OCI-LY7 (cell line): ENCODE measurements around the gene GNG7. TPM values are rescaled to one million over a fixed set of nuclear protein-coding genes. Genes with fewer than 3 reads are reported as not detected.
"Not testable (repeated sequence)": the region's sequence is repeated elsewhere in the genome, so short reads cannot be mapped to it uniquely, and the experiment has no call there.

Experiments
- BruUV-seq: library from RNA; stranded (reverse); fragments of 400-500 nt; replicated peaks from 2 replicates; lab custom pipeline; 2021; lab: Mats Ljungman, UMichigan
- CTCF ChIA-PET: fragments of 300-600 bp; sonication (Branson Sonifier 250); formaldehyde crosslinking; loops from one replicate; lab custom pipeline; 2022; ENCODE audit warnings: antibody characterized with exemption; ENCODE audit not compliant: unreplicated experiment; lab: Charles Lee
- POLR2A ChIA-PET: fragments of 300-600 bp; sonication (Branson Sonifier 250); formaldehyde crosslinking; loops from one replicate; lab custom pipeline; 2022; ENCODE audit warnings: antibody characterized with exemption; lab: Charles Lee
- DNase-seq: peaks from one replicate; pipeline ENCODE4 v3.0.0-alpha.2; 2015; ENCODE audit warnings: low spot score
- H2AFZ ChIP-seq: fragments of 200-600 bp; sonication (generic), shearing (Covaris generic); 2 replicates; pipeline ENCODE4 v1.6.1; 2014; ENCODE audit warnings: mild to moderate bottlenecking, antibody characterized with exemption, low read length, moderate library complexity
- H3K27ac ChIP-seq: fragments of 200-600 bp; sonication (generic); 2 replicates; pipeline ENCODE4 v1.5.1; 2014; ENCODE audit warnings: mixed run types, low read depth, mild to moderate bottlenecking, moderate library complexity, low read length, inconsistent platforms; ENCODE audit not compliant: poor library complexity, severe bottlenecking
- H3K36me3 ChIP-seq: fragments of 200-600 bp; sonication (generic); 2 replicates; pipeline ENCODE4 v1.6.1; 2014; ENCODE audit warnings: mild to moderate bottlenecking, antibody characterized with exemption, low read length, moderate library complexity, mixed read lengths; ENCODE audit not compliant: insufficient read depth
- H3K4me1 ChIP-seq: fragments of 200-600 bp; sonication (generic); 2 replicates; pipeline ENCODE4 v1.5.1; 2014; ENCODE audit warnings: mild to moderate bottlenecking, low read length; ENCODE audit not compliant: insufficient read depth, poor library complexity, severe bottlenecking
- H3K4me2 ChIP-seq: fragments of 200-600 bp; sonication (generic); 2 replicates; pipeline ENCODE4 v1.6.1; 2014; ENCODE audit warnings: mild to moderate bottlenecking, low read length
- H3K4me3 ChIP-seq: fragments of 200-600 bp; sonication (generic); 2 replicates; pipeline ENCODE4 v1.5.1; 2014; ENCODE audit warnings: mild to moderate bottlenecking, low read depth, low read length; ENCODE audit not compliant: poor library complexity, severe bottlenecking
- H3K79me2 ChIP-seq: fragments of 200-600 bp; sonication (generic); 2 replicates; pipeline ENCODE4 v1.6.1; 2016; ENCODE audit warnings: low read depth, mild to moderate bottlenecking, low read length, moderate library complexity, mixed read lengths; ENCODE audit not compliant: insufficient read depth
- H3K9me2 ChIP-seq: fragments of 200-600 bp; sonication (generic); 2 replicates; pipeline ENCODE4 v1.6.1; 2016; ENCODE audit warnings: mild to moderate bottlenecking, low read length, mixed read lengths; ENCODE audit not compliant: insufficient read depth
- H3K9me3 ChIP-seq: fragments of 200-600 bp; sonication (generic); 2 replicates; pipeline ENCODE4 v1.6.1; 2014; ENCODE audit warnings: mild to moderate bottlenecking, mixed run types, low read length, mixed read lengths
- H4K20me1 ChIP-seq: fragments of 200-600 bp; sonication (generic); 2 replicates; pipeline ENCODE4 v1.6.1; 2014; ENCODE audit warnings: mild to moderate bottlenecking, antibody characterized with exemption, low read length, moderate library complexity, mixed read lengths; ENCODE audit not compliant: insufficient read depth
- EZH2phosphoT487 ChIP-seq: fragments of 200-600 bp; sonication (generic); IDR thresholded peaks from 2 replicates; pipeline ENCODE4 v1.6.1; 2018; ENCODE audit warnings: low read depth, borderline replicate concordance, mild to moderate bottlenecking, mixed run types, antibody characterized with exemption, low read length, moderate library complexity, mixed read lengths
- intact Hi-C: fragments of 100-400 bp; cut with micrococcal nuclease; formaldehyde crosslinking; loops from one replicate; pipeline ENCODE4 v1.10.0; 2022; ENCODE audit not compliant: unreplicated experiment
- total RNA-seq, 2 experiments: library from RNA; depleted of rRNA in 1 of 2; stranded (reverse); fragments of >200 nt in 1 of 2; shearing (Covaris generic) in 1 of 2; gene quantifications; 2 replicates each; pipeline ENCODE4 v1.2.3, GENCODE V29; 2014 to 2022
- TF ChIP-seq, protein P1 (sequence below): fragments of 200-600 bp; sonication (generic); conservative IDR thresholded peaks from 2 replicates; pipeline ENCODE4 v1.5.1; 2014; ENCODE audit warnings: mild to moderate bottlenecking, antibody characterized with exemption, low read length, moderate library complexity, mixed read lengths

Gene GNG7
- total RNA-seq, 2 experiments from 2014 or later: 13.9 to 15.3 TPM

DNA sequence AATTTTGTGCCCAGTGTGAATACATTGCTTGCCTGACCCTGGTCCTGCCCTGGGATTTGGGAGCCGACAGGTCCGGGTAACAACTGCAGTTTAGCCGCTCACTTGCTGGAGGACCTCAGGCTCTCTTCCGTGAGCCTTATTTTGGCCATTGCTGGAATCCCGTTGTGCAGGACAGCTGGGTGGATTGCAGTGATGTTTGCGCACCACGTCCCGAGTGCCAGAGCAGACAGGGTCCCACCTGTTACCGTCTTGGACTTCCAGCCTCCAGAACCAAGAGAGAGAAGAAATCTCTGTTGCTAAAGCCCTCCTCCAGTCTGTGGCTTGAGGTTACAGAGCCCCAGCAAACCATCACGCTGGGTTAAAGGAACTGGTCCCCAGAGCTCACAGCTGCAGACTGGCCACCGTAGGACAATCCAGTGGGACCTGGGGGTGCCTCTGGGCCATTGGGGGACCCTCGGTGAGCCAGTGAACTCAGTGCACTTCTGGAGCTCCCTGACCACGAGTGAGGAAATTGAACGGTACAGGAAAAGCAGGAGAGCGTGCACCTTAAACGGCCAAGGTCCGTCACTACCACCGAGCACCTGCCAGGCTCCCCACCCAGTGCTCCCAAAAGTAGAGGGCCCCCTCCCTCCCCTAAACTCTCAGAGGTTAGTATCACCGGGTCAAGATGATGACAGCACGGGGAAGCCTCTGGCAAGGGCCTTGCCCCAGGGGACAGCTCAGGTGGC, 92.9 kb downstream of the GNG7 start:
- ChIA-PET CTCF (interaction anchor here (0.6 to 2.5 kb wide), 3 partner anchors 13 to 134 kb away, joined by 4 to 38 read pairs (median 5); partner anchors contain the start of gene GADD45B), POLR2A (interaction anchor here (0.7 to 8.0 kb wide), 3 partner anchors 14 to 132 kb away, joined by 4 to 72 read pairs (median 4); partner anchors contain the start of gene GADD45B)
- Histone ChIP-seq H3K4me3 (peak overlapping the region; percentile 37), H3K9me2 (no peaks in the 10 kb centered on the region), H2AFZ (peak overlapping the region; percentile 4; the same call in 1 of the 2 replicates), H4K20me1 (no peaks in the 10 kb centered on the region), H3K36me3 (no peaks in the 10 kb centered on the region; the same call in 1 of the 2 replicates), H3K27ac (peak overlapping the region; percentile 85), H3K4me1 (peaks cover 69% of the 10 kb centered on the region), H3K9me3 (peaks cover 7% of the 10 kb centered on the region; the same call in 1 of the 2 replicates), H3K79me2 (no peaks in the 10 kb centered on the region), H3K4me2 (peak overlapping the region; percentile 57)
- BruUV-seq: no TSS peak
- TF ChIP-seq, protein P1, sequence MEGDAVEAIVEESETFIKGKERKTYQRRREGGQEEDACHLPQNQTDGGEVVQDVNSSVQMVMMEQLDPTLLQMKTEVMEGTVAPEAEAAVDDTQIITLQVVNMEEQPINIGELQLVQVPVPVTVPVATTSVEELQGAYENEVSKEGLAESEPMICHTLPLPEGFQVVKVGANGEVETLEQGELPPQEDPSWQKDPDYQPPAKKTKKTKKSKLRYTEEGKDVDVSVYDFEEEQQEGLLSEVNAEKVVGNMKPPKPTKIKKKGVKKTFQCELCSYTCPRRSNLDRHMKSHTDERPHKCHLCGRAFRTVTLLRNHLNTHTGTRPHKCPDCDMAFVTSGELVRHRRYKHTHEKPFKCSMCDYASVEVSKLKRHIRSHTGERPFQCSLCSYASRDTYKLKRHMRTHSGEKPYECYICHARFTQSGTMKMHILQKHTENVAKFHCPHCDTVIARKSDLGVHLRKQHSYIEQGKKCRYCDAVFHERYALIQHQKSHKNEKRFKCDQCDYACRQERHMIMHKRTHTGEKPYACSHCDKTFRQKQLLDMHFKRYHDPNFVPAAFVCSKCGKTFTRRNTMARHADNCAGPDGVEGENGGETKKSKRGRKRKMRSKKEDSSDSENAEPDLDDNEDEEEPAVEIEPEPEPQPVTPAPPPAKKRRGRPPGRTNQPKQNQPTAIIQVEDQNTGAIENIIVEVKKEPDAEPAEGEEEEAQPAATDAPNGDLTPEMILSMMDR: peak; percentile 58; the same call in 1 of the 2 replicates
- no peak for TF ChIP-seq EZH2phosphoT487
- no peak for DNase-seq
- intact Hi-C loops: loop anchor here (1.0 to 10.0 kb wide), 3 partner anchors 48 to 445 kb away; partner anchors contain the start of genes DOT1L, PLEKHJ1 and SF3A2

DNA sequence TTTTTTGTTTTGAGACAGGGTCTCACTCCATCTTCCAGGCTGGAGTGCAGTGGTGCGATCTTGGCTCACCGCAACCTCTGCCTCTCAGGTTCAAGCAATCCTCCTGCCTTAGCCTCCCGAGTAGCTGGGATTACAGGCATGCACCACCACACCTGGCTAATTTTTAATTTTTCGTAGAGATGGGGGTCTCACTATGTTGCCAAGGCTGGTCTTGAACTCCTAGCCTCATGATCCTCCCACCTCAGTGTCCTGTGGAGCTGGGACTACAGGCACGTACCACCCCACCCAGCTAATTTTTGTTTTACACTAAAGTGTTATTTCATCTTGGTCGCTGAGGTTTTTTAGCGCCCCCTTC, 93.5 kb downstream of the GNG7 start:
- H4K20me1 ChIP-seq, H3K9me2 ChIP-seq, DNase-seq, H3K36me3 ChIP-seq, intact Hi-C loops, H3K4me3 ChIP-seq, H3K79me2 ChIP-seq, BruUV-seq, H3K9me3 ChIP-seq: not testable (repeated sequence)
- peak overlapping the region; percentile 4; the same call in 1 of the 2 replicates for H2AFZ ChIP-seq
- POLR2A ChIA-PET: interaction anchor here (0.9 to 8.0 kb wide), 2 partner anchors 16 to 132 kb away, joined by 4 to 72 read pairs; partner anchors contain the start of gene GADD45B
- peaks cover 64% of the 10 kb centered on the region for H3K4me1 ChIP-seq
- CTCF ChIA-PET: interaction anchor here (0.6 to 2.5 kb wide), 2 partner anchors 14 to 131 kb away, joined by 5 to 38 read pairs; no protein-coding TSS in a partner anchor
- H3K4me2 ChIP-seq: peak overlapping the region; percentile 57
- H3K27ac ChIP-seq: peak overlapping the region; percentile 85

DNA sequence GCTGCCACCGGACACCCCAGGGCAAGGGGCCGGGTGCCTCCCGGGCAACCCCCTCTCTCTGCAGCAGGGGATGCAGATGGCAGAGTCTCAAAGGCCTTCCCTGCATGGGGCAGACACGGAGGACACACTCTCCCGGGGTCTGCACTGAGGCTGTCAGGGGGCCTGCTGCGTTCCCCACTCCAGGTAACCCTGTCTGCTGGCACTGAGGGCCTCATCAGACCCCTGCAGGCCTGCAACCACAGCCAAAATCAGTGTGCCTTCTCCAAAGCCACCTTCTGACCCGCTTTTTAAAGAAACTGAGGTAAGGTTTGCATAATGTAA, 93.9 kb downstream of the GNG7 start:
- H3K4me1 ChIP-seq: peaks cover 59% of the 10 kb centered on the region
- no peak overlapping the region for H3K27ac ChIP-seq
- peak overlapping the region; percentile 57 for H3K4me2 ChIP-seq

More for the DNA sequence above, 93.9 kb downstream of the GNG7 start:
- Histone ChIP-seq H3K9me2 (no peaks in the 10 kb centered on the region), H3K36me3 (no peaks in the 10 kb centered on the region; the same call in 1 of the 2 replicates), H2AFZ (peak overlapping the region; percentile 9; the same call in 1 of the 2 replicates), H3K79me2 (no peaks in the 10 kb centered on the region), H4K20me1 (no peaks in the 10 kb centered on the region), H3K4me3 (peak overlapping the region; percentile 26), H3K9me3 (0 out of 2 replicates have a peak, but pooled peaks cover 5% of the 10 kb centered on the region)
- TF ChIP-seq EZH2phosphoT487: no peak
- TF ChIP-seq, protein P1: no peak
- no TSS peak for BruUV-seq
- ChIA-PET CTCF (no interaction called here), POLR2A (interaction anchor here (8.0 kb wide), 1 partner anchor 131 kb away, joined by 72 read pairs; the partner anchor contains the start of gene GADD45B)
- DNase-seq: no peak
- intact Hi-C loops: no loop called here
